ENCODE results near the gene ZNF783. TPM values are rescaled to one million over a fixed set of nuclear protein-coding genes. Genes with fewer than 3 reads are reported as not detected.

Gene ZNF783
- total RNA-seq, 1 experiment from 2014 or later, result 10.8 TPM

DNA sequence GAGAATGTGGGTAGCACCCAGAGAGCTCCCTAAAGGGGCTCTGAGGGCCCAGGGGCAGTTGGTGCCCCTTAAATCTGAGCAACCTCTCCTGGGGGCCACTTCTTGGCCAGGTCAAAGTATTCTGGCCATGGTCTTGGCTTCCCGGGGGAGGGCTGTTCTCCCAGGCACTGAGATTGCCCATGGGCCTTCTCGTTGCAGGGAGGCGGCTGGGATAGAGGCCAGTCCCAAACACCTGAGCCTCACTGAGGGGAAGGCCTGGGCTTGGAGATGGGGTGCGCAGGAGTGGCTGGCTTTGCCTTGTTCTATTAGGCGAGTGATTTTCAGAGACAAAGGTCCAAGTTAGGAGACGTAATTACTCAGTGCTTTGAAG lies 33.5 kb downstream of the ZNF783 start:
- no peak for DNase-seq (ENCODE audit: low spot score)
- H3K4me3 ChIP-seq (ENCODE audit: low read depth, low read length, poor library complexity, severe bottlenecking), result no peak overlapping the region
- H3K4me1 ChIP-seq (ENCODE audit: insufficient read depth, low read length, poor library complexity, severe bottlenecking), result no peaks in the 10 kb centered on the region
- no peaks in the 10 kb centered on the region for H3K36me3 ChIP-seq (ENCODE audit: insufficient read depth, low read length, poor library complexity, severe bottlenecking)
- BruUV-seq (replicated peaks), result no TSS peak
- POLR2A ChIA-PET (ENCODE audit: low non-redundant PET), result no interaction called here
- intact Hi-C loops (cut with micrococcal nuclease; ENCODE audit: unreplicated experiment), result no loop called here
- no peak for TF ChIP-seq EZH2 (IDR thresholded peaks at IDR 0.05; ENCODE audit: borderline replicate concordance, low read depth, low read length, poor library complexity, severe bottlenecking)
- TF ChIP-seq, protein P1, sequence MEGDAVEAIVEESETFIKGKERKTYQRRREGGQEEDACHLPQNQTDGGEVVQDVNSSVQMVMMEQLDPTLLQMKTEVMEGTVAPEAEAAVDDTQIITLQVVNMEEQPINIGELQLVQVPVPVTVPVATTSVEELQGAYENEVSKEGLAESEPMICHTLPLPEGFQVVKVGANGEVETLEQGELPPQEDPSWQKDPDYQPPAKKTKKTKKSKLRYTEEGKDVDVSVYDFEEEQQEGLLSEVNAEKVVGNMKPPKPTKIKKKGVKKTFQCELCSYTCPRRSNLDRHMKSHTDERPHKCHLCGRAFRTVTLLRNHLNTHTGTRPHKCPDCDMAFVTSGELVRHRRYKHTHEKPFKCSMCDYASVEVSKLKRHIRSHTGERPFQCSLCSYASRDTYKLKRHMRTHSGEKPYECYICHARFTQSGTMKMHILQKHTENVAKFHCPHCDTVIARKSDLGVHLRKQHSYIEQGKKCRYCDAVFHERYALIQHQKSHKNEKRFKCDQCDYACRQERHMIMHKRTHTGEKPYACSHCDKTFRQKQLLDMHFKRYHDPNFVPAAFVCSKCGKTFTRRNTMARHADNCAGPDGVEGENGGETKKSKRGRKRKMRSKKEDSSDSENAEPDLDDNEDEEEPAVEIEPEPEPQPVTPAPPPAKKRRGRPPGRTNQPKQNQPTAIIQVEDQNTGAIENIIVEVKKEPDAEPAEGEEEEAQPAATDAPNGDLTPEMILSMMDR (conservative IDR thresholded peaks at IDR 0.05; ENCODE audit: low read depth, low read length), result no peak
- H3K9me3 ChIP-seq (ENCODE audit: low read depth, low read length, poor library complexity, severe bottlenecking), result no peaks in the 10 kb centered on the region
- no peak overlapping the region for H3K27ac ChIP-seq (ENCODE audit: low read depth, low read length, poor library complexity, severe bottlenecking)
- CTCF ChIA-PET, result no interaction called here
- H3K27me3 ChIP-seq (replicated peaks; ENCODE audit: insufficient read depth, low read depth, low read length, poor library complexity), result no peaks in the 10 kb centered on the region

DNA sequence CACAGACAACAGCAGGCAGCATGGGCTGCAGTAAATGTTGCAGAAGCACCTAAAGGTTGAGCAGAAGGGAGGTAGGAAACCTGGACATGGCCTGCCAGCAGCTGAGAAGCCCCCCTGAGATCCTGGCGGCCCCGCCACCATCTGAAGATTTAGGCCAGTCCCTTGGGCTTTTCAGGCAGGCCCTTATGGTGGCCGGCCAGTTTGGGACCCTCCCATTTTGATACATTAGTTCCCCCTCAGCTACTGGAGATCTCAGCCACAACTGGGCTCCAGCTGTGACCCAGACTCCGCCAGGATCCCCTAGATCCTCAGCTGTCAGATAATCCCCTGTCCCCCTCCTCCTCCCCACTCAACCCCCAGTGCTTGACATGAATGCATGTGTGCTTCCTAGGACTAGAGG lies 34.4 kb downstream of the ZNF783 start:
- Histone ChIP-seq H3K27ac (ENCODE audit: low read depth, low read length, poor library complexity, severe bottlenecking) (no peak overlapping the region), H3K4me3 (ENCODE audit: low read depth, low read length, poor library complexity, severe bottlenecking) (no peak overlapping the region), H3K4me1 (ENCODE audit: insufficient read depth, low read length, poor library complexity, severe bottlenecking) (no peaks in the 10 kb centered on the region), H3K9me3 (ENCODE audit: low read depth, low read length, poor library complexity, severe bottlenecking) (no peaks in the 10 kb centered on the region), H3K27me3 (replicated peaks; ENCODE audit: insufficient read depth, low read depth, low read length, poor library complexity) (no peaks in the 10 kb centered on the region), H3K36me3 (ENCODE audit: insufficient read depth, low read length, poor library complexity, severe bottlenecking) (no peaks in the 10 kb centered on the region)
- ChIA-PET POLR2A (ENCODE audit: low non-redundant PET) (no interaction called here), CTCF (no interaction called here)
- intact Hi-C loops (cut with micrococcal nuclease; ENCODE audit: unreplicated experiment), result no loop called here
- TF ChIP-seq, protein P1 (conservative IDR thresholded peaks at IDR 0.05; ENCODE audit: low read depth, low read length), result no peak
- no peak for TF ChIP-seq EZH2 (IDR thresholded peaks at IDR 0.05; ENCODE audit: borderline replicate concordance, low read depth, low read length, poor library complexity, severe bottlenecking)
- no TSS peak for BruUV-seq (replicated peaks)
- no peak for DNase-seq (ENCODE audit: low spot score)

DNA sequence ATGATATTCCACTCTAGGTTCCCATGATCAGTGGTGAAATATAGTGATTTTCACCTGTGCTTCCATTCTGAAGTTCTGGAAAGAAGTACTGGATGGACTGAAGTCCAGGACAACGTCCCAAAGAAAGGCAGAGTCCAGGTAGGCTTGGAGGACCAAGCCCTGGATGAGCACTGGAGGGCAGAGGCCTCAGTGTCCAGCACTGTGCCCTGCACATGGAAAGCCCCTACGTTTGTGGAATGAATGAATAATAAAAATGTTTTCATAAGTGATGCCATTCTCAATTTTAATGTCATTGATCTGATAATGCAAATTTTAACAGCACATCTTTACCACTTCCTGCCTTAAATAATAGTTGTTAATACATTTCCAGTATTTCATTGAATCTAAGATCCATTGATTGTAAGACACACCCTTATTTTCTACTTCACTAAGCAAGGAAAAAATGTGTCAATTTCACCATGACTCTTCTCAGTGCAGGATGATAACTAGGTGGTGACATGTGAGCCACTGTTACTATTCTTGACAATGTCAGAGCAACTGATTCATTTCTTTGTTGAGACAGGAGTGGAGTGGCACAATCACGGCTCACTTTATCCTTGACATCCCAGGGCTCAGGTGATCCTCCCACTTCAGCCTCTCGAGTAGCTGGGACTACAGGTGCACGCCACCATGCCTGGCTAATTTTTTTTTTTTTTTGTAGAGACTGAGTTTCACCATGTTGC lies 35.2 kb downstream of the ZNF783 start:
- POLR2A ChIA-PET (ENCODE audit: low non-redundant PET), result no interaction called here
- no peak for DNase-seq (ENCODE audit: low spot score)
- no peaks in the 10 kb centered on the region for H3K9me3 ChIP-seq (ENCODE audit: low read depth, low read length, poor library complexity, severe bottlenecking)
- no peaks in the 10 kb centered on the region for H3K27me3 ChIP-seq (replicated peaks; ENCODE audit: insufficient read depth, low read depth, low read length, poor library complexity)
- H3K4me3 ChIP-seq (ENCODE audit: low read depth, low read length, poor library complexity, severe bottlenecking), result no peak overlapping the region
- no TSS peak for BruUV-seq (replicated peaks)
- TF ChIP-seq, protein P1 (conservative IDR thresholded peaks at IDR 0.05; ENCODE audit: low read depth, low read length), result no peak
- no peak for TF ChIP-seq EZH2 (IDR thresholded peaks at IDR 0.05; ENCODE audit: borderline replicate concordance, low read depth, low read length, poor library complexity, severe bottlenecking)
- H3K4me1 ChIP-seq (ENCODE audit: insufficient read depth, low read length, poor library complexity, severe bottlenecking), result no peaks in the 10 kb centered on the region
- intact Hi-C loops (cut with micrococcal nuclease; ENCODE audit: unreplicated experiment), result no loop called here
- no peak overlapping the region for H3K27ac ChIP-seq (ENCODE audit: low read depth, low read length, poor library complexity, severe bottlenecking)
- CTCF ChIA-PET, result no interaction called here
- no peaks in the 10 kb centered on the region for H3K36me3 ChIP-seq (ENCODE audit: insufficient read depth, low read length, poor library complexity, severe bottlenecking)
